HS-5 (cell line): ENCODE data around the gene PPP5C.

Source experiments
- DNase-seq: peaks from one replicate; pipeline ENCODE4 v3.0.0-alpha.2; 2012; ENCODE audit warnings: low read depth

The PPP5C gene

GRCh38 chr19:46330319-46330918, 16.5 kb upstream of the PPP5C start:
- no peak for DNase-seq

- no peak for DNase-seq
These were observed 9.4 kb upstream of the PPP5C start for GRCh38 chr19:46337487-46337886.

GRCh38 chr19:46339446-46339845, 7.4 kb upstream of the PPP5C start:
- no peak for DNase-seq

- no peak for DNase-seq
These were observed 6.7 kb upstream of the PPP5C start for GRCh38 chr19:46340051-46340659.

DNA sequence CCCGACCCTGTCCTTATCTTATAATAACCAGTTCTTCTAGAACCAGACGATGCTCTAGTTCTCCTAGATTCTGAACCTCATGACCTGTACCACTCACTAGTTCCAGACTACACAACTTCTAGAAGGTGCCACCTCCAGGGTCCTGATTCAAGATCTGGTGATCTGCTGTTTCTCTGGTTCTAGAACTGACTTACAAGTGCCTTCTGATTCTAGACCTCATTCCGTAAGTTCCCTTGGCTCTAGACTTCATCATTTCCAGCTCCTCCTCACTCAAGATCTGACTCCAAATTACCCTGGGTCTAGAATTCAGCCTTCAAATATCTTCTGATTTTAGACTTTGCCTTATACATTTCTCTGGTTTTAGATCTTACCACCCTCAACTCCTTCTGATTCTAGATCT, 5.0 kb upstream of the PPP5C start:
- DNase-seq = no peak

DNA sequence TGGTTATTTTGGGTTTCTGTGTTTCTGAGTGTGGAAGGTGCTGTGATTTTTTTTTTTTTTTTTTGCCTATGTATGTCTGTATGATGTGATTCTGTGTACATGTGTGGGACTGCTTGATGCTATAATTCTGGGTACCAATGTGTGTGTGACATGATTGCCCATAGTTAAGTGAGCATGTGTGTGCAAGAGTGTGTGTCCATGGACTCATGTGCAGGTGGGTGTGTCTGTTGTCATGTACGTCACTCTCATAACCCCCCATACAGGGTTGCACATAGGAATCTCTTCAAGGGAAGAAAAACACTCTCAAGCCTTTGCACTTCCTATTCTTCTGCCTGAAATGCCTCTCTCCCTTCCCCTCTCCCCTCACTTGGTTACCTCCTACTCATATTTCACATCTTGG, 2.5 kb upstream of the PPP5C start:
- DNase-seq = no peak

- no peak for DNase-seq
These were observed 1.7 kb upstream of the PPP5C start for GRCh38 chr19:46345157-46345556.

DNA sequence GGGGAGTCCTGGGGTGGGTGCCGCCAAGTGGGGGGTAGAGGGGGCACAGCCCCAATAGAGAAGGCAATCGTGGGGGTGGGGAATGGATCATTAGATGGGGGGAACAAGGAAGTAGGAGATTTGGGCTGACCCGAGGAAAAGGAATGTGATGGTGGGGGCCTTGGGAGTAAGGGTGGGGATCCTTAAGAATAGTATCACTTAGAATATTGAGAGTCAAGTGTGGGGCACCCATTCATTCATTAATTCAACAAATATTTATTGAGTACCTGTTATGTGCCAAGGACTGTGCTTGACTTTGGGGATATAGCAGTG, 641 bp downstream of the PPP5C start:
- no peak for DNase-seq

- DNase-seq = no peak
These were observed 1.1 kb downstream of the PPP5C start for GRCh38 chr19:46347985-46348384.

GRCh38 chr19:46349311-46349993, 2.6 kb downstream of the PPP5C start:
- DNase-seq = no peak

- DNase-seq = no peak
These were observed 3.3 kb downstream of the PPP5C start for GRCh38 chr19:46350029-46350757.

GRCh38 chr19:46350758-46351159, 3.9 kb downstream of the PPP5C start:
- no peak for DNase-seq

- DNase-seq = no peak
These were observed 4.6 kb downstream of the PPP5C start for GRCh38 chr19:46351241-46352041.

DNA sequence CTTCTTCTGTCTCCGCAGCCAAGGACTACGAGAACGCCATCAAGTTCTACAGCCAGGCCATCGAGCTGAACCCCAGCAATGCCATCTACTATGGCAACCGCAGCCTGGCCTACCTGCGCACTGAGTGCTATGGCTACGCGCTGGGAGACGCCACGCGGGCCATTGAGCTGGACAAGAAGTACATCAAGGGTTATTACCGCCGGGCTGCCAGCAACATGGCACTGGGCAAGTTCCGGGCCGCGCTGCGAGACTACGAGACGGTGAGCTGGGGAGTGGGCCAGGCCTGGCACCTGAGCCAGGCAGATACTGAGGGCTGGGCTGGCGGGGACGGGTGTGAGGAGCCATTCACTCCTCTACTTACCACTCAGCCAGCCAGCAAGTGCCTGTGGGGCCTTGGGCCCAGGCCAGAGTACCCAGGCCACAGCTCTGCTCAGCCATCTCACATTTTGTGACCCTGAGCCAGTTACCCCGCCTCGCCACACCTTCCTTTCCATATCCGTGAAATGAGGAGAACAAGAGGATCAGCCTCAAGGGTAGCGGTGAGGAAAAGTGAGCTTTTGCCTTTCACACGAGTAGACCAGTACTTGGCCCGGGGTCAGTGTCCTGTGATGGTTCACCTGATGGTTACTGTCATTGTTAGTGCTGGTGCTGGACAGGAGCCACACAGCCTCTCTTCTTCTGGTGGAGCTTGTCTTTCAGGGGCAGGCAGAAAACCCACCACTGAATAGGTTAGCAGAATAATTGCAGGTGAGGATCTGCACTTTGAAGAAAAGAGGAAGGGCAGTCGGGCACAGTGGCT, 7.0 kb downstream of the PPP5C start:
- DNase-seq = no peak

DNA sequence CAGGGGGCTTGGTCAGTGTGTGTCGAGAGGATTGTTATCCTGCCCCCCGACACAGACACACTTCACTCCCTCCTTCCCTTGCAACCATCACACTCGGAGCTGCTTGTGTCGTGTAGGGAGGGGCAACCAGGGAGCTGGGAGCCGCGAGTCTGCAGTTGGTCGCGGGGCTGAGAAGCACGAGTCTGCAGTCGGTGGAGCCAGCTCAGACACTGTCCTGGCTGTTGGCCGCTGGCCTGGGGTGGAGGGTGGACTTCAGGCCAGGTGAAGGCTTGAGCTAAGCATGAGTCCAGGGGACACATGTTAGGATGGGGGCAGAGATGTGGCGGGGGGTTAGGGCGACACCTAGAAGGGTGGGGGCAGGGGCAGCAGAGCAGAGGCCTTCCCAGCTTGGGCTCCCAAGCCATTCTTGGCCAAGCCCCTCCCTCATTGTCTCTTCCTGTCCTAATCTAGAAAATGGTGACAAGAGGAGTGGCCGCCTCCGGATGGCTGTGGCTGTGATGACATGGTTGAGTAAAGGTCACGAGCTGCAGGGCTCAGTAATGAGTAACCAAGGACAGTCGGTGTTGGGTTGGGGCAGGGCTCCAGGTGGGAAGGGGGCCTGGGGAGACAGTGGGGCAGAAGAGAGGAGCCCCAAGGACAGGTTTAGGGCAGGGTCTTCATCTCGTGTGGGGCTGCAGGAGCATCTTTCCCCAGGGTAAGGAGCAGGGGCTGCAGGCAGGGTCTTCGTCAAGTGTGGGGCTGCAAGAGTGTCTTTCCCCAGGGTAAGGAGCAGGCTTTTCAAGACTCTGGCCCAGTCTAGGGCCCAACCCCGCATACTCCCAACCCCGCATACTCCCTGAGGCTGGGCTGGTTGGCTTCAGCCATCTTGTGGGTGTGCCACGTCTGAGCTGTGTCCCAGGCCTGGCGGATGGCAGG, 8.6 kb downstream of the PPP5C start:
- no peak for DNase-seq

GRCh38 chr19:46356149-46357055, 9.5 kb downstream of the PPP5C start:
- no peak for DNase-seq

DNA sequence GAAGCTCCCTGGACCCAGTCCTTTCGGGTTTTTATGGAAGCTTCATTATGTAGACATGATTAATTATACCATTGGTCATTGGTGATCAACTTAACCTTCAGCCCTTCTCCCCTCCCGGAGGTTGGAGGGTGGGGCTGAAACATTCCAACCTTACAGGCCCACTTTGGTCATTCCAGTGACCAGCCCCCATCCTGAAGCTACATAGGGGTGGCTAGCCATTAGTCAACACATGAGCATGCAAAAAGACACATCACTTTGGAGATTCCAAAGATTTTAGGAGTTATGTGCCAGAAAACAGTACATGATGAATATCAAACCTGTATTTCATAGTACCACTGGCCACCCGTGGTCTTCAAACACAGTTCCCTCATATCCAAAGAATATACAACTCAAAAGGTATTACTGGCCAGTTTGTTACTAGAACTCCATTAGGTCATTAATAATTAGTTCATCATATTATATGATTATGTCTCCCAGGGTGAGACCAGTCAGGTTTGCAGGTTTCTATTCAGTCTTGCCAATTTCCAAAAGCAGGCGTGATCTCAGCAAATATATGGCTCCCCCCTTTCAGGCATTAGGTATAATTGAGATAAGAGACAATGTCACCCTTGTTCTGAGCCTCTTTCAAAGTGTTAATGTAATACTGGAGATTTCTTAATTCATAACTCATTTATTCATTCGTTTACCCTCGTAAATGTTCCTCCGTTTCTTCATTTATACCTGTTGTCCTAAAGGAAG, 11.1 kb downstream of the PPP5C start:
- DNase-seq = peak; percentile 60

DNA sequence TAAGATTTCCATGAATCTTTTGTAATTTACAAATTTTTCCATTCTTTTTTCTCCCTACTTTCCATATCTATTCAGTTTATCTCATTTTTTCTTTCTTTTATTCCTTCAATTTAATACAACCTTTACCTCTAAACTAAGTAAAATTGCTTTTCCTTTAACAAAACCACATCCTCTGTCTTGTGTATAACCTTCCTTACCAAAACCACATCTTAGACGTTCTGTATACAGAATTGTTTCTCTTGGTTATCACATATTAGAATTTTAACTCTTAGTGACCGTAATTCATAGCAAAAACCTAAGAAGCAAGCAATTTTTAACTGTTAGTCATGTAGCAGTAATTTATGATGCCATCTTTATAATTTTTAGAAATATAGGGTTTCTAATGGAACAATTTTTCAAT, 15.0 kb downstream of the PPP5C start:
- no peak for DNase-seq

- no peak for DNase-seq
These were observed 17.5 kb downstream of the PPP5C start for GRCh38 chr19:46364359-46364758.
